Stimulated activated CD8-positive, alpha-beta memory T cell treated with anti-CD3 and anti-CD28 coated beads, Interleukin-7, amount 100 ng/mL, for 48 hours (primary cell): ENCODE results near the gene WRAP73.

Source experiments
- DNase-seq, 2 donors: peaks; one replicate each; pipeline ENCODE4 v3.0.0-alpha.2; 2020; ENCODE audit warnings: low read depth in 1 of 2; ENCODE audit errors: extremely low read depth in 1 of 2

WRAP73 gene

DNA sequence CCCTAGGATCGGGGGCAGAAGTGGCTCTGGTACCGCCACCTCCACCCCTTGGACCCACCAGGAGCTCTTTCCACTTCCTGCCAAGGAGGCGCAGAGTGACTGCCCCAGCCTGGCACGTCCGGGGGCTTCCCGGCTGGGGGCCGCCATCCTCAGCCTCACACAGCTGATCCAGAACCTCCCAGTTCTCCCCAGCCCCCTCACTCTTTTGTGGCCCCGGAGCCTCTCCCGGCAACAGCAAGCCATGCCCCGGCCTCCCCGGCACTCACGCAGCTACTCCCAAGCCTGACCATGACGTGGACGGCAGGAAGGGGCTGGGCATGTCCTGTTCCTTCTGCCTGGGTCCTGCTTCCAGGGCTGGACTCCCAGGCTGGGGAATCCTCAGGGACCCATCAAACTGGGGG is 19.5 kb upstream of the WRAP73 start:
- no peak for DNase-seq

DNA sequence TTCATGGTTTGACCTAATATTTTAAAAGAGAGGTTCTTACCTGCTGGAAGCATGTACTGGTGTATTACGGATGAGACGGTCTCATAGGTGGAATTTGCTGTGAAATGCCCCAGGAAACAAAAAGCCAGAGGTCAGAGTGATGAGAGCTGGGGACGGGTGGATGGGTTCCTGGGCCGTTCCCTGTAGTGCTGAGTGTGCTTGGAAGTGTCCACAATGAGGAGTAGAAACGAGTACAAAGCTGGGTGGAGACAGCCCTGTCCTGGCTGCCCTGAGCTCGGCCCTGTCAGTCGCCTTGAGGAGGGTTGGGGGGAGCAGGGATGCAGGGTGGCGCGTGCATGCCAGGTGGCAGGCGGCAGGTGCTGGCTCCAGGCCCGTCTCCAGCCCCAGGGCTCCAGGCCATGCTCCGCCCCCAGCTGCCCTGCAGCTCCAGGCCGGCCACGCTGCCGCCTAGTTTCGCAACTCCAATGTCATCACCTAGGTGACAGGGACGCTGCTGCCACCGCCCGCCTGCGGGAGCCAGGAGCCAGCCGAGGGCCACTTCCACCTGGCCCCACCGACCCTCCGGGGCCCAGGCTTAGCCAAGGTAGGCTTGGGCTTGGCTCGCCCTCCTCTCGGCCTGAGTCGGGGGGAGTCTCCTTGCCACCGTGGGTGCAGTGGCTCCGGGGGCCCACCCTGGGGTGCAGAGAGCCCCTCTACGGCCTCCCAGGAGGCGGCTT is 18.8 kb upstream of the WRAP73 start:
- no peak for DNase-seq

DNA sequence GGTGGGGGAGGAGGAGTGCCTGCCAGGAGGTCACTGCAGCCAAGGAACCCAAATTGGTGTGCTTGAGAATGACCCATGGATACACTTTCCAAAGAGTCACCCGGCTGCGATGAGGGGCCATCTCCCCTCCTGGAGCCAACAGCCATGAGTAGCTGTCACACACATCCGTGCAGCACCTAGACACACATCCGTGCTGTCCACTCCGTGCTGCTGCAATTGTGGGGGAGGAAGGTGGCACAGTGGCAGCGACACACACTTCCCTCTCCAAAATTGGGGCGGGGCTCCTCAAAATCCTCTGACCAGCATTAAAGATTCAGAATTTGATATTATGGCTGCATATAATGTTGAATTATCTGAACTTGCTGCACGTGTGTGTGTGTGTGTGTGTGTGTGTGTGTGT is 18.2 kb upstream of the WRAP73 start:
- DNase-seq = no peak

DNA sequence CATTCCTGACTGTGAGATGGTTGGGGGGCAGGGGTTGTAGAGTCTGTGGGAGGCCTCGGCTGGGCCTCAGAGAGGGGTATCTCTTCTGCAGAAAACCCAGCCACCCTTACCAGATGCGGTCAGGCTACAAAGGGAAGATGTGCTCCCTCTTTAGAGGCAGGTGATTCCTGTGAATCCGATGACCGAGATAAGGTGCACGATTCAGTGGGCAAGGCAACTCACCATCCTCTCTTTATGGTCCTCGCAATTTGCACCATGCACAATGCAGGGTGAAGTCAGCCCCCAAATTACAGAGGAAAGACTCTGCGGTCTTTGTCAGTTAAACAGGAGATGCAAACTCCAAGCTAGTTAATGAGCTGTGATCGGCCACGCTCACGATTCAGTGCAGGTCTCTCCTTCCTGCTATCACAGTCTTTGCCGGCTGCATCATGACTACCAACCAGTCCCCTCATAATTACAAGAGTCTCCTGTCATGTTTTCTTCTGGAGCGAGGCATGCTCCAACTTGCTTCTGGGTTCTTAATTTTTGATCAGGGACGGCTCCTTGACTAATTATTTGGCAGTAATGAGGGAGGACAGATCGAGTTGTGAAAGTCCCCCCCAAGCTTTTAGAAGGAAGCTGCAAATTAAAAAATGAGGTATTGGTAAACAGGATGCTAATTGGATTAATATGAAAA is 14.9 kb upstream of the WRAP73 start:
- no peak for DNase-seq

DNA sequence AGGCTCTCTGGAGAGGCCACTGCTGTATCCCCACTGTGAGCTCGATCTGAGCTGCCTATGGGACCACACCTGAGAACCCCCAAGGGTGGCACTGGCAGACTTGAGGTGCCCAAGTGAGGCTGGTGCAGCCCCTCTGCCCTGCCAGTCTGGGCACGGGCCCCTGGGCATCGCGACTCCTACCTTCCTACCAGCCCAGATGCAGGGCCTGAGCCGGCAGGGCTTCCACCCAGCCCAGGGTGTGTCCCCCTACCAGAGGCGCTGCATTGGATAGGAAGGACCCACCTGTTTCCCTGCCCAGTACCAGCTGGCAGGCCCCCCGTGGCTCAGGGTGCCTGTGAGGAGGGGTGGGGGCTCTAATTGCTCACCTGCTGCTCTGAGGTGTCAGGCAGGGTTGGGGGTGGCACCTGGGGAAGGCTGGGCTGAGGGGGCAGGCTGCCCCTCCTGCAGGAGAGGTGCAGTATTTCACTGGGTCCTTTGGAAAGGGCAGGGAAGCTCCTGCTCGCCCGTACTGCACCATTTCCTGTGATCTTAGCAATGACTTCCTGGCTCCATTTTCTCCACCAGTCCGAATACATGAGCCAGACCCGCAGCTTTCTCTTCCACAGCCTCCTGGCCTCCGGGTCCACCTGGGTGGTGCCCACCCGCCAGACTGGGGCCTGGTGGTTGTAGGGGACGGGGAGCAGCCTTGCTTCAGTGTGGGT is 14.2 kb upstream of the WRAP73 start:
- DNase-seq = no peak

DNA sequence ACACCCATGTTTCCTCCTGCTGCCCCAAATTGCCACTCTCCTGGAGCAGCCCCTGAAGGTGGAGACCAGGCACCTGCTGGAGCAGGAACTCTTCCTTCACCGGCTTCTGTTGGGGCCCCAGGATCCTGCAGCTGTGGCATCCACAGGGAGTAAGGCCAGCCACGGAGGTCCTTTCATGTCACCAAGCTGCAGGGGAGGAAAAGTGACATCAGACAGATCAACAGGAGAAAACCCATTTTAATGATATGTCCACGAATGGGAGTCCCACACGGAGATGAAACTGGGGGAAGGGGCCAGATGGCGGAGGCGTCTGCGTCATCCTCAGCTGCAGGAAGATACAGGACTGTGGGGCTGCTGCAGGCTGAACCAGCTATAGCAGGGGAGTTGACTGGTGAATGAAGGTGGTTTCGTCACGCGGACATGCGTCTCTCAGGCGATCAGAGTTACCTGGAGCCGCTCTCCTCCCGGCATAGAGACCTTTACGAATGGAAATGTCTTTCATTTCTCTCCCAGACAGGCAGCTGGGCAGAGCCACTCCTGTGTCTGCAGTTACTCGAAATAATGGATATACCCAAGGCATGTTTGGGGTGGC is 12.3 kb upstream of the WRAP73 start:
- DNase-seq = no peak

DNA sequence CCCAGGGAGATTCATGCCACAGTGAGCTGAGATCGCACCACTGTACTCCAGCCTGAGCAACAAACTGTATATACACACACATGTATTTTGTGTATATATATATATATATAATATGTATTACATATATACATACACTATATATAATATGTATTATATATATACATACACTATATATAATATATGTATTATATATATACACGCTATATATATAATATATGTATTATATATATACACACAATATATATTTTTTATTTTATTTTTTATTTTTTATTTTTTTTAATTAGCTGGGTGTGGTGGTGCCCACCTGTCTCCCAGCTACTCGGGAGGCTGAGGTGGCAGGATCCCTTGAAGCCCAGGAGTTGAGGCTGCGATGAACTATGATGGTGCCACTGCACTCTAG is 11.7 kb upstream of the WRAP73 start:
- no peak for DNase-seq

DNA sequence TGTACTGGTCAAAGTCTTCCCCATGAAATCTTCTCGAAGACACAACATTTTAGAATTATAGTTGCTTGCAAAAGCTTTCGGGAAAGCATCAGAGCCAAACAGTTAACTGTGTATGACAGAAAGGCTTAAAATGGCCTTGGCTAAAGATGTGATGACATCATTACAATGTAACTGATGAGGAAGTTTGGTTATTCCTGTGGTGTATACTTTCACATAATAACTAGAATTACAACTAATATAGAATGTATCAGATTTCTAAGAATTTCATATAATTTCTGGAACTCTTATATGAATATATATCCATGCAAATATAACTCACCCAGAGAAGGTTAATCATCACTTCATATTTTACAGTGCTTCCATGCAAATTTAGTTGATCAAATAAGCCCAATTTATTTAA is 10.8 kb upstream of the WRAP73 start:
- DNase-seq = no peak

DNA sequence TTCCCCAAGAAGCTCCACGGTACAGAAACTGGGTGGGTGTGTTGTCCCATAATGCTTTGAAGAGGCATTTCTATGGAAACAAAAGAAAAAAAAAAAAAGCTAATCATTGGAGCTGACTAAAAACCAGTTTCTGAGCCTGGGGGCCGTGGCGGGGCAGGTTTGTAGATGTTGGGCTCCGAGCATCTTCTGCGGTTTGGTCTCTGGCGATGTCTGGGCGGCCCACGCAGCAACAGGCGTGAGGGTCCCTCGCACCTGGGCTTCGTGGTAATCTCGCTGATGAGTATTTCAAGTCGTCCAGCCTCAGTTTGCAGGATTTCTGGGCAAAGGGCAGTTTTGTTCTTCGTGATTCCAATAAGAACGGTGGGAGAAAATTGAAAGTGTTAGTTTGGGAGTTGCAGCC is 9.2 kb upstream of the WRAP73 start:
- no peak for DNase-seq

DNA sequence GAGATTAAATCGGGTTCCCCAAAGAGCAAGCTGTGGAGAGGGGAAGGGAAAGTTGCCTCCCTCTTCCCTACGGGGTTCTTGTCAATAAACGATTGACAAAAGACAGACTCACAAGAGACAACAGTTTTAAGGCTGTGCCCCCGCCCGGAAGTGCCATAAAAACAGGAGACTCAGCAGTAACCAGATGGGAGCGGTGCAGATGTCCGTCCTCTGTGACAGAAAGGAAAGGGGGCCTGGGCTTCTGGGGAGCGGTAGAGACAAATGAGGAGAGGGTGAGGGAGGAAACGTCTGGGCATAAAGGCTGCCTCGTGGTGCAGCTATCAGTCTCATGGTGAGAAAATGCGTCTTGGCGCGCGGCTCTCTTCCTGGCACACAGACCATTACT is 8.3 kb upstream of the WRAP73 start:
- DNase-seq = no peak

DNA sequence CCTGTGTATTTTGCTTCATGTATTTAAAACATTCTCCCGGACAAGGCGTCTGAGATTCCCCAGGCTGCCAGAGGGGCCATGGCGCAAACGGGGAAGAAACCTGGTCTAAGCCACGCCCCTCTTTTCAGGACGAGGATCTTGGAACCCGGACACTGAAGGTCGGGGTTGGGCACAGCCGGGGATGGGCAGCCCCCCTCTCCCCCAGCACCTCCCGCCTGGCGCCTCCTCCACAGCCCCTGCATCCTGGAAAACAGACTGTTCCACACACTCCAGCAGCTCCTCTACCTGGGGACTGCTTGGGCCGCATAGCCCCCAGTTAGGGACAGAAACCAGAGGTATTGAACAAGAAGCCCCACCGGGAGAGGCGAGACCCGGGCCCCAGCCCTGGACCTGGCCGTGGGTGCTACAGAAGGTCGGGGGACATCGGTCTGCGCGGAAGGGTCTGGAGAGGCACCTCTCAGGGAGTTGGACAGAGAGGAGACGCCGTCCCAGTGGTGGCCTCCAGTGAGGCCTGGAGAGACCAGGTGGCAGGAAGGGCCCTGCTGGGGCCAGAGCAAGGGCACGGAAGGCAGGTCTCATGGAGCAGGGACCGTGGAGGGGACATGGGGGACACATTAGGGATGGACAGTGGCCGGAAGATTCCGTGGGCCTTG is 7.8 kb upstream of the WRAP73 start:
- no peak for DNase-seq

DNA sequence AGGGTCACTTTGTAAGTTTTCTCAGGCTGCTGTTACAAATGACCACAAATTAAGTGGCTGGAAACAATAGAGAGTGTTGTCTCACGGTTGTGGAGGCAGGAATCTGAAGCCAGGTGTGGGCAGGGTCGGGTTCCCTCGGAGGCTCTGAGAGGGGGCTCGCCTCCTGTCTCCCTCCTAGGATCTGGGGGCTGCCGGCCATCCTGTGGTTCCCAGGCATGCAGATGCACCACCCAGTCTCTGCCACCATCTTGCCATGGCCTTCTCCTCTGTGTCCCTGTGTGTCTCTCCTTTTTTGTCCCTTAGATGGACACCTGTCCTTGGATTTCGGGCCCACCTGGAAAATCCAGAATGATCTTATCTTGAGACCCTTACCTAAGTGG is 7.2 kb upstream of the WRAP73 start:
- no peak for DNase-seq

DNA sequence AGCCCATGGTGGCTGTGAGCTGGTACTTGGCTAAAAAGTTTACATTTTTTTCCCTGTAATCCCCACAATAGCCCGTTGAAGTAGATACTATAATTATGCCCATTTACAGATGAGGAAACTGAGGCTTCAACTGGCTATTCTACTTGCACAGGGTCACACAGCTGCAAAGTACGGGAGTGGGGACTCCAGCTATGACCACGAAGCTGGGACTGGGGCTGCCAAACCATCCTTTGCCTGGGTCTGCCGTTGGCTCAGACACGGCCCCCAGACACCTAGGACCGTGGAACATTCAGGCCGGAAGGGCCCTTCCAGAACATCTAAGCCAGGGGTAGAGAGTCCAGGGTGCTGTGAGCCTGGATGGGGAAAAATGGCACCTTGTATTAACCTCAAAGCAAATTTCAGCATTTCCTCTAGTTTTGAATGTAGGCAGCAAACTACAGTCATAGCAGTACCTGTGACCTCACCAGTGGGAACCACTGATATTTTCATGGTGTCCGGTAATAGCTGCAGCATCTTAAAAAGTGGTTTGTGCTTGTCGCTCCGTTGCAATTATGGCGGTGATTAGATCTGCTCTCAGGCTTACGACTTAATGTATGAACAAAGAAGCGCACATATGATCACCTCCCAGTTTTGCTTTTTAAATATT is 6.7 kb upstream of the WRAP73 start:
- DNase-seq = no peak

DNA sequence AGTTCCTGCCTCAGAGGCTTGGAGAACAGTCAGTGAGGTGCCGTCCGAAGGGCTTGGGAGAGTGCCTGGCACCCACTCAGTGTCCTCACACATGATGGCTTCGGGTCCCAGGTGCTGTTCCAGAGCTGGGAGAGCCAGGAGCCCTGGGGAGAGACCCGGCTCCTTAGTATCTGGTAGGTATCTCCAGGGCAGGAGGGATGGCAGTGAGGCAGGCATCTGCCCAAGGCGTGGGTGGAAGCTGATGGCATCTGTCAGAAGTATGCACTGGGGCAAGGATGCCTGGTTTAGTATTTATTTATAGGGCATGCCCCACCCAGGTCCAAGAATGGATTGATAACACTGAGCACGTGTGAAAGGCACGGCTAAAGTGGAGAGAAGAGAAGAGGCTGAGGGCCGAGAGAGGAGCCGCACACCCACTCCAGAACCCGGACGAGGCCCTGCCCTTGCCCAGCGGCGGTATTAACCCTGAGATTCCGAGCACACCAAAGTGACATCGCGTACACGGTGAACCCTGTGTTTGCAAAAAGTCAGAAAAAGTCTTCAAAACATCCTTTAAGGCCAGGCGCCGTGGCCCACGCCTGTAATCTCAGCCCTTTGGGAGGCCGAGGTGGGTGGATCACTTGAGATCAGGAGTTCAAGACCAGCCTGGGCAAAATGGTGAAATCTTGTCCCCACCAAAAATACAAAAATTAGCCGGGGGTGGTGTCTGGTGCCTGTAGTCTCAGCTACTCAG is 4.8 kb upstream of the WRAP73 start:
- DNase-seq = no peak

DNA sequence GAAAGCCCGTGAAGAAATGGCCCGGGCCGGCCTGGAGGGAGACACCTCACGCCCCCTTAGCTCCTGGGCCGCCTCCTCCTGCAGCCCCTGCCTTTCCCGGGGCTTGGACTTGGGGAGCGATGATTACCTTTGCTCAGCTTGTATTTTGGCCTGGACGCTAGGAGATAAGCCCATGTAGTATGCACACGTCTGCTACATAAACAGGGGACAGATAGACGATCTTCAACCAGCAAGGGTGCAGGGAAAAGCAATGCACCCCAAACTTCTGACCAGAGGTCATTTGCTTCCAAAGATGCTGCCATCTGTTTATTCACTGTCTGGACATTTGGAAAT is 3.3 kb upstream of the WRAP73 start:
- DNase-seq = no peak

DNA sequence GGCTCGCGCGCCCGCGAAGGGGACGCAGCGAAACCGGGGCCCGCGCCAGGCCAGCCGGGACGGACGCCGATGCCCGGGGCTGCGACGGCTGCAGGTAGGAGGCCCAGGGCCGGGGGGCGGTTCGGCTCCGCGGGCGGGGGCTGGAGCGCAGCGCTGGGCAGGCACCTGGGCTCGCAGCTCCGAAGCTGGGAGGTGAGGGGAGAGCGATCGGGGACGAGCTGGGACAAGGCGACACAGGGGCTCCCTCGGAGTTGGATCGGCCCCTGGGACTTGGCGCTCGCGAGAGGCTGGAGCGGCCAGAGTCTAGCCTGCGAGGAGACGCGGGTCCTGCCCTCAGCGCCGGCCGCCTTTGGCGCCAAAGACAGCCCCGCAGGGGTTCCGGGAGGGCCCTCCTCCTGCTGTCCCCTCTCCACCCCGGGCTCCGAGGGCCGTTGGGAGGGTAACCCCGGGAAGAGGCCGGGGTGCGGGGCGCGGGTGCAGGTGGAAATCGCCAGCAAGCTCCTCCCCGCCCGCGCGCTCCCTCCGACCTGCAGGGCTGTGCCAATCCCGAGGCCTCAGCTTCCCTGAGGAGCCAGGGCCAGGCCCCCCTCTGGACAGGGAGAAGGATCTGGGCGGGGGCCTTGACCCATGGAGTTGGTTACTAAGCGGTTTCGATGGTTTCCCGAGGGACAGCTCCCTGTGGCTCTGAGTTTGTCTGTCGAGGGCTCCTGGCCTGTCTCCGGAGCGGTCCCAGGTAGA is 2.8 kb upstream of the WRAP73 start:
- no peak for DNase-seq

DNA sequence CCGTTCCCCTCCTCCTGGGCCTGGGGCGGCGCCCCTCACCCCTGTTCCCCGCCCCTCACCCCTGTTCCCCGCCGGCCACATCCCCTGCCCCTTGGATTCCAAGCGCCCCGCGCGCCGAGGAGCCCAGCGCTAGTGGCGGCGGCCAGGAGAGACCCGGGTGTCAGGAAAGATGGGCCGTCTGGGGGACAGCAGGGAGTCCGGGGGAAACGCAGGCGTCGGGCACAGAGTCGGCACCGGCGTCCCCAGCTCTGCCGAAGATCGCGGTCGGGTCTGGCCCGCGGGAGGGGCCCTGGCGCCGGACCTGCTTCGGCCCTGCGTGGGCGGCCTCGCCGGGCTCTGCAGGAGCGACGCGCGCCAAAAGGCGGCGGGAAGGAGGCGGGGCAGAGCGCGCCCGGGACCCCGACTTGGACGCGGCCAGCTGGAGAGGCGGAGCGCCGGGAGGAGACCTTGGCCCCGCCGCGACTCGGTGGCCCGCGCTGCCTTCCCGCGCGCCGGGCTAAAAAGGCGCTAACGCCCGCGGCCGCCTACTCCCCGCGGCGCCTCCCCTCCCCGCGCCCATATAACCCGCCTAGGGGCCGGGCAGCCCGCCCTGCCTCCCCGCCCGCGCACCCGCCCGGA is 2.1 kb upstream of the WRAP73 start, which contains the start of gene TP73:
TP73 (plus strand) TSS at position 587 of the 618 bp plus-strand sequence. CDS start 29,850 bp downstream, outside the sequence.
- no peak for DNase-seq

DNA sequence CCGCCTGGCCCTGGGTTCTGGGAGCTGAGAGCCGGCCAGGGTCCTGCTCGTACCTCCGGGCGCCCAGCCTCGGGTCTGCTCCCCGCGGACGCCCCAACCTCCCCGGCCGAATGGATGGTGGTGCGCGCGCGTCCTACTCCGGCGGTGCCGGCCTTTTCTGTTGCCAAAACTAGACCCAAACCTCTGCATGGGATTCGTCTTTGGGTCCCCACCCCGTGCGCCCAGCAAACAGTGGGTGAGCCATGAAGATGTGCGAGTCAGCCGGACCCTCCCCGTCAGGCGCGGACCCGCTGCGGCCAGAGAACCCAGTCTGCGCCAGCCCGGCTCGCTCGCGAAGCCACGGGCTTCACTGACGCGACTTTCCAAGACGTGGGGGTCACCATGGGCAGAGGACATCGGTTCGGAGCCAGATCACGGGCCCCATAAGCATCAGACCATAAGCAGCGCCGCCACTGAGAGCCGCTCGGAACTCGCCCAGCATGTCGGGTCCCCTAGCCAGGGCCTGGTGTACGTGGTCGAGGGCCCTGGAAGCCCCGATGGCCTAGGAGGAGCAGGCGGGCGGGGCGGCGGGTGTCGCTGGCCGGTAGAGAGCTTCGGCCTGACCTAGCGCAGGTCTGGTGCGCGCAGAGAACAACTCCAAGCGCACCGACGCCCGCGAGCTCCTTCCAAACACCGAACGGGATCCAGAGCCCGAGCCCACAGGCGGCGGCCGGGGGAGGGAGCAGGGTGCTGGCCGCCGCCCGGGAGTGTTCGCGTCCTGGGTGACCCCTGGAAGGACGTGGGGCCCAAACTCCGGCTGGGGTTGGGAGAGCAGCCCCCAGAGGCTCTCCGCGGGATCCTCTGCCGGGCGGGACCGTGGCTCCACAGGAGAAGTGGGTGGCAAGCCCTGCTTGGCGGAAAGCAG is 1.4 kb upstream of the WRAP73 start:
- no peak for DNase-seq
